HCT116 (cell line): ENCODE data around the gene IRS1. TPM values are rescaled to one million over a fixed set of nuclear protein-coding genes. Genes with fewer than 3 reads are reported as not detected.

Experiments
- ATAC-seq: fragments of 200-7000 bp; cut with Tn5 transposase; 2 replicates; pipeline ENCODE4 v1.9.1; 2020; ENCODE audit warnings: mild to moderate bottlenecking, moderate library complexity
- BruUV-seq: library from RNA; stranded (reverse); fragments of 400-500 nt; replicated peaks from 2 replicates; lab custom pipeline; 2021; lab: Mats Ljungman, UMichigan
- CTCF ChIA-PET: fragments of 300-600 bp; sonication (Branson Sonifier 250); formaldehyde crosslinking; loops from one replicate; lab custom pipeline; 2021; ENCODE audit warnings: antibody characterized with exemption; lab: Charles Lee
- POLR2A ChIA-PET: fragments of 300-600, 350-600 bp; sonication (Branson Sonifier 250); formaldehyde crosslinking; loops from one replicate; lab custom pipeline; 2021; ENCODE audit warnings: antibody characterized with exemption; lab: Charles Lee
- RAD21 ChIA-PET, 2 experiments: fragments of 300-600 bp; sonication (Branson Sonifier 250); formaldehyde crosslinking; loops; one replicate each; lab custom pipeline; 2023; ENCODE audit warnings: low total read pairs in 2 of 2; ENCODE audit not compliant: uncharacterized antibody in 2 of 2, unreplicated experiment in 2 of 2, low non-redundant PET in 1 of 2; lab: Charles Lee
- DNase-seq: peaks from one replicate; pipeline ENCODE4 v3.0.0-alpha.2; 2010; ENCODE audit warnings: low read depth, low spot score
- H2AFZ ChIP-seq: fragments of 200-600 bp; shearing (Covaris generic), sonication (generic); 2 replicates; pipeline ENCODE4 v1.6.1; 2017; ENCODE audit warnings: low read depth, mixed run types, mixed read lengths, antibody characterized with exemption, low read length; ENCODE audit not compliant: poor library complexity, severe bottlenecking
- H3K27ac ChIP-seq: 2 replicates; pipeline ENCODE4 v1.5.1; 2012; ENCODE audit warnings: low read depth, low read length
- H3K27me3 ChIP-seq: fragments of 200-600 bp; sonication (generic); 2 replicates; pipeline ENCODE4 v1.6.1; 2016; ENCODE audit warnings: mixed run types, low read length, mixed read lengths; ENCODE audit not compliant: insufficient read depth
- H3K36me3 ChIP-seq, 2 experiments: fragments of 200-500 bp in 1 of 2; fragments of 200-600 bp in 1 of 2; sonication (Bioruptor generic) in 1 of 2; sonication (generic) in 1 of 2; 2 replicates each; pipeline versions ENCODE4 v1.5.1 to v1.6.1; 2014 to 2016; ENCODE audit warnings: low read length in 2 of 2, inconsistent platforms in 1 of 2, mixed read lengths in 1 of 2, mixed run types in 1 of 2; ENCODE audit not compliant: insufficient read depth in 2 of 2, control insufficient read depth in 1 of 2
- H3K4me1 ChIP-seq, 2 experiments: fragments of 200-600 bp in 1 of 2; sonication (generic) in 1 of 2; 2 replicates each; pipeline versions ENCODE4 v1.5.1 to v1.6.1; 2012 to 2017; ENCODE audit warnings: low read length in 2 of 2, inconsistent platforms in 1 of 2, mild to moderate bottlenecking in 1 of 2, mixed read lengths in 1 of 2, mixed run types in 1 of 2, moderate library complexity in 1 of 2; ENCODE audit not compliant: insufficient read depth in 2 of 2, control insufficient read depth in 1 of 2
- H3K4me2 ChIP-seq: fragments of 200-600 bp; sonication (generic); 2 replicates; pipeline ENCODE4 v1.6.1; 2017; ENCODE audit warnings: mixed run types, low read length, mixed read lengths
- H3K4me3 ChIP-seq, 2 experiments: fragments of 200-600 bp in 1 of 2; sonication (generic) in 1 of 2; replicated peaks in 1 of 2; 2 replicates each; pipeline ENCODE4 v1.5.1; 2011 to 2016; ENCODE audit warnings: low read length in 2 of 2, control low read depth in 1 of 2, low read depth in 1 of 2, mild to moderate bottlenecking in 1 of 2, mixed read lengths in 1 of 2, mixed run types in 1 of 2
- H3K79me2 ChIP-seq: fragments of 200-600 bp; sonication (generic); 2 replicates; pipeline ENCODE4 v1.6.1; 2017; ENCODE audit warnings: mild to moderate bottlenecking, mixed run types, low read length, moderate library complexity, mixed read lengths; ENCODE audit not compliant: insufficient read depth
- H3K9ac ChIP-seq: fragments of 200-600 bp; sonication (generic); 2 replicates; pipeline ENCODE4 v1.6.1; 2016; ENCODE audit warnings: low read length, mixed read lengths
- H3K9me2 ChIP-seq: fragments of 200-600 bp; sonication (generic), shearing (Covaris generic); 2 replicates; pipeline ENCODE4 v1.6.1; 2017; ENCODE audit warnings: mixed run types, mild to moderate bottlenecking, moderate library complexity; ENCODE audit not compliant: insufficient read depth
- H3K9me3 ChIP-seq, 2 experiments: fragments of 200-500 bp in 1 of 2; fragments of 200-600 bp in 1 of 2; sonication (Bioruptor generic) in 1 of 2; sonication (generic) in 1 of 2; 2 replicates each; pipeline ENCODE4 v1.6.1; 2014 to 2017; ENCODE audit warnings: low read length in 2 of 2, mixed read lengths in 2 of 2, inconsistent platforms in 1 of 2, low read depth in 1 of 2, mild to moderate bottlenecking in 1 of 2, mixed run types in 1 of 2, moderate library complexity in 1 of 2; ENCODE audit not compliant: control insufficient read depth in 1 of 2, insufficient read depth in 1 of 2
- H4K20me1 ChIP-seq: fragments of 200-600 bp; sonication (generic), shearing (Covaris generic); 2 replicates; pipeline ENCODE4 v1.6.1; 2017; ENCODE audit warnings: mixed run types, mild to moderate bottlenecking, moderate library complexity; ENCODE audit not compliant: insufficient read depth
- EZH2 ChIP-seq: fragments of 200-600 bp; sonication (generic); IDR thresholded peaks from 2 replicates; pipeline ENCODE4 v1.6.1; 2017; ENCODE audit warnings: antibody characterized with exemption, mixed run types
- ZNF274 ChIP-seq: fragments of 200-500 bp; sonication (Bioruptor generic); IDR thresholded peaks from 2 replicates; pipeline ENCODE4 v1.6.1; 2014; ENCODE audit warnings: mild to moderate bottlenecking, low read depth, low read length, inconsistent platforms
- intact Hi-C: fragments of 100-400 bp; cut with micrococcal nuclease; formaldehyde crosslinking; loops from 2 replicates; pipeline ENCODE4 v1.10.0; 2022
- total RNA-seq: library from RNA; stranded (reverse); gene quantifications from one replicate; pipeline ENCODE4 v1.2.1, GENCODE V29; 2021; ENCODE audit not compliant: unreplicated experiment
- TF ChIP-seq, protein P1 (sequence below): IDR thresholded peaks from 2 replicates; pipeline ENCODE4 v1.6.1; 2012; ENCODE audit warnings: low read depth

The IRS1 gene
- total RNA-seq, 1 experiment from 2014 or later: 88.8 TPM

DNA sequence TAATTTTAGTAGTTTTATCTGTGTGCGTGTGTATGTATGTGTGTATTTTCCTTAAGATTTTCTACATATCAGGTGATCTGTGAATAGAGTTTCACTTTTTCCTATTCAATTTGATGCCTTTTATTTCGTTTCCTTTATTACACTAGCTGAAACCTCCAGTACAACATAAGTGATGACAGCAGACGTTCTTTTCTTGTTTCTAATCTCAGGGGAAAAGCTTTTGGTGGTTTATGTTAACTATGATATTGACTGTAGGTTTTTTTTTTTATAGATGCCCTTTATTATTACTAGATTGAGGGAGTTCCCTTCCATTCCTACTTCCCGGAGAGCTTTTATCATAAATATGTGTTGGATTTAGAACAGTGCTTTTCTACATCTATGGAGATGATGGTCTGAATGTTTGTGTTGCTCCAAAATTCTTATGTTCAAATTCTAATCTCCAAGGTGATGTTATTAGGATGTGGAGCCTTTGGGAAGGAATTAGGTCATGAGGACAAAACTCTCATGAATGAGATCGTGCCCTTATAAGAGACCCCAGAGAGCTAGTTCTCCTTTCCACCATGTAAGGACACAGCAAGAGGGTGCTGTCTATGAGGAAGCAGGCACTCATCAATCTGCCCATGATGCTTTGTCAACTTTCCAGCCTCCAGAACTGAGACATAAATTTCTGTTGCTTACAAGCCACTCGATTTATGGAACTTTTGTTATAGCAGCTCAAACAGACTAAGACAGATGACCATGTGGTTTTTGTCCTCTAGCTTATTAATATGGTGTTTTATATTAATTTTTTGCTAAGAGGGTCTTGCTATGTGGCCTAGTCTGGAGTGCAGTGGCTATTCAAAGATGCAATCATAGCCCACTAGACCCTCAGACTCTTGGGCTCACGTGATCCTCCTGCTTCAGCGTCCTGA, 30.4 kb upstream of the IRS1 start:
- H3K36me3 ChIP-seq: no peaks in the 10 kb centered on the region
- POLR2A ChIA-PET: interaction anchor here (0.6 kb wide), 1 partner anchor 9 kb away, joined by 3 read pairs; no protein-coding TSS in a partner anchor
- no peak overlapping the region for H3K4me3 ChIP-seq
- no peaks in the 10 kb centered on the region for H3K4me1 ChIP-seq
- no peaks in the 10 kb centered on the region for H3K79me2 ChIP-seq
- no peak for TF ChIP-seq ZNF274
- TF ChIP-seq, protein P1, sequence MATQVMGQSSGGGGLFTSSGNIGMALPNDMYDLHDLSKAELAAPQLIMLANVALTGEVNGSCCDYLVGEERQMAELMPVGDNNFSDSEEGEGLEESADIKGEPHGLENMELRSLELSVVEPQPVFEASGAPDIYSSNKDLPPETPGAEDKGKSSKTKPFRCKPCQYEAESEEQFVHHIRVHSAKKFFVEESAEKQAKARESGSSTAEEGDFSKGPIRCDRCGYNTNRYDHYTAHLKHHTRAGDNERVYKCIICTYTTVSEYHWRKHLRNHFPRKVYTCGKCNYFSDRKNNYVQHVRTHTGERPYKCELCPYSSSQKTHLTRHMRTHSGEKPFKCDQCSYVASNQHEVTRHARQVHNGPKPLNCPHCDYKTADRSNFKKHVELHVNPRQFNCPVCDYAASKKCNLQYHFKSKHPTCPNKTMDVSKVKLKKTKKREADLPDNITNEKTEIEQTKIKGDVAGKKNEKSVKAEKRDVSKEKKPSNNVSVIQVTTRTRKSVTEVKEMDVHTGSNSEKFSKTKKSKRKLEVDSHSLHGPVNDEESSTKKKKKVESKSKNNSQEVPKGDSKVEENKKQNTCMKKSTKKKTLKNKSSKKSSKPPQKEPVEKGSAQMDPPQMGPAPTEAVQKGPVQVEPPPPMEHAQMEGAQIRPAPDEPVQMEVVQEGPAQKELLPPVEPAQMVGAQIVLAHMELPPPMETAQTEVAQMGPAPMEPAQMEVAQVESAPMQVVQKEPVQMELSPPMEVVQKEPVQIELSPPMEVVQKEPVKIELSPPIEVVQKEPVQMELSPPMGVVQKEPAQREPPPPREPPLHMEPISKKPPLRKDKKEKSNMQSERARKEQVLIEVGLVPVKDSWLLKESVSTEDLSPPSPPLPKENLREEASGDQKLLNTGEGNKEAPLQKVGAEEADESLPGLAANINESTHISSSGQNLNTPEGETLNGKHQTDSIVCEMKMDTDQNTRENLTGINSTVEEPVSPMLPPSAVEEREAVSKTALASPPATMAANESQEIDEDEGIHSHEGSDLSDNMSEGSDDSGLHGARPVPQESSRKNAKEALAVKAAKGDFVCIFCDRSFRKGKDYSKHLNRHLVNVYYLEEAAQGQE: no peak
- TF ChIP-seq EZH2: no peak
- RAD21 ChIA-PET: no interaction called here
- H3K9me2 ChIP-seq: no peaks in the 10 kb centered on the region
- ATAC-seq (no peak), DNase-seq (no peak)
- no peak overlapping the region for H2AFZ ChIP-seq
- H3K27me3 ChIP-seq: no peaks in the 10 kb centered on the region
- no peak overlapping the region for H3K4me2 ChIP-seq
- no peaks in the 10 kb centered on the region for H3K9me3 ChIP-seq
- no peak overlapping the region for H3K9ac ChIP-seq
- intact Hi-C loops: no loop called here
- CTCF ChIA-PET: no interaction called here
- H3K27ac ChIP-seq: no peak overlapping the region
- no TSS peak for BruUV-seq
- H4K20me1 ChIP-seq: no peaks in the 10 kb centered on the region
